Dedifferentiated amniotic fluid mesenchymal stem cell (primary cell): ENCODE results near the gene GET3.
A peak's percentile ranks its signal among the peaks of the same experiment; 100 is the strongest.

Experiments
- DNase-seq: peaks from one replicate; pipeline ENCODE4 v3.0.0-alpha.2; 2016; ENCODE audit errors: extremely low spot score

Gene GET3

DNA sequence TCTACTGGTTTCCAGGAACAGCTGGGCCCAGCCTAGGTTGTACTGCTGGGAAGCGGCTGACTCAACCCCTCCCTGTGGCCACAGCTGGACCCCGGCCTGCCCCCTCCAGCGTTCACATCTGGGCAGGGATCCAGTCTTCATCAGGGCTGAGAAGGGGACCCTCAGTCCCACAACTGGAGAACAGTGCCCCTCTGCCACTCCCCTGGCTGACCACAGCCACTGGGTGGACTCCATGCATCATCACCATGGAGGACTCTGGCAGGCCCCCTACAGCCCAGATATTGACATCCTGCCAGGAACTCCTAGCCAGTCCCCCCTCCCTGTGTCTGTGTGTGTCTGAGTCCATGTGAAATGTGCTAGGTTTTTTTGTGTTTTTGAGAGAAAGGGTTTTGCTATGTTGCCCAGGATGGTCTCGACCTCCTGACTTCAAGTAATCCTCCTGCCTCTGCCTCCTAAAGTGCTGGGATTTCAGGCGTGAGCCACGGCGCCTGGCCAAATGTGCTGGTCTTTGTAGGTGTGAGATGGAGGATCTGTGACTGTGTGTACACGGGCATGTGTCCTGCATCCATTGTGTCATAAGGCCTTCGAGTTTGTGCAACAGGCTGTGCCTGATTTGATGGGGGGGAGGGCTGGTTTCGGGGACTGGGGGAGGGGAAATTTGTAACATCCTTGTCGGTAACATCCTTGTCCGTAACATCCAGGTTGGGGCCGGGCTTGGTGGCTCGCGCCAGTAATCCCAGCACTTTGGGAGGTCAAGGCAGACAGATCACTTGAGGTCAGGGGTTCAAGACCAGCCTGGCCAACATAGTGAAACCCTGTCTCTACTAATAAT, 42.1 kb downstream of the GET3 start:
- peak; percentile 53 for DNase-seq

DNA sequence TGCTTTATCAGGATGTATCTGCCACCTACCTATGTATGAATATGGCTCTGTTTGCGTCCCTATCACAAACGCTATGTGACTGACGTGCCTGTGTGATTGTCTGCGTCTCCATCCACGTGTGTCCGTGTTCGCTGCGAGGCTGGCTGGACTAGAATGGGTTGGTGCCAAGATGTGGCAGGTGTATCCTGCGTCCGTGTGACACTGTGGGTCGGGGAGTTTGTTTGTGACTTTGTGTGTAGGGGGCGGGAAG, 44.8 kb downstream of the GET3 start:
- no peak for DNase-seq

DNA sequence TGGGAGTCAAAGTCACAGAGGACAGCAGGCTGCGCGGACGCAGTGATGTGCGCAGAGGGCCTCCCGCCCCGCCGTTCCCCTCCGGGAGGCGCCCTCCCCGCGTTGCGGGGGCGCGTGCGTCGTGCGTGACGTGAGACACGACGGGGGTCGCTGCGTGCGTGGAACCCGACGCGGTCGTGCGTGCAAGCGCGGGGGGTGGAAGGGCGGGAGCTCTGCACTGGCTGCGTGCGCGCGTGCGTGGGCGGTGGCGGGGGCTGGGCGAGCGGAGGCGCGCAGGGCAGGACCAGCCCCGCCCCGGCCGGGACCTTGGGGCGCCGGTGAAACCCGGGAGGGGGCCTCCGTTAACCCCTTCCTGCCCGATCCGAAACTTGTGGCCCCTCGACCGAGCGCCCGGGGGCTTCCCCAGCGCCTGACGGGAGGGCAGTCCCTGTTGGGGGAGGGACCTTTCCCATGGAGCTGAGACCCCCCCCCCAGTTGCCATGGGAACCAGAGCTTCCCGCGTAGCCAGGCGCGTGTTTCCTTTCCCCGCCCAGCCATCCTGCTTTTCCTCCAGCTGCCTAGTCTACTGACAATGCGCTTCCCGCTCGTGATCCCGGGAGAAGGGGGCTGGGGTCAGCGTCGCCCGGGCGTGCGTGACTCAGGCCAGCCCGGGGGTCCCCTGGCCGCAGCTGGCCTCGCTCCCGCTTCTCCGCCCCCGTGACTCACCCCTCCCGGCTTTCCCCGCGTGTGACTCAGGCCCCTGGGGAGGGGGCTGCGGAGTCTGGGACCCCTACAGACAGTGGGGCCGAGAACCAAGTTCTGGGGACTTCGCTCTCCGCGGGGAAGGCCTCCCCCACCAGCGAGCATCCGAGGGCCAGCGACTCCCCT, 45.4 kb downstream of the GET3 start:
- DNase-seq = peak; percentile 47

DNA sequence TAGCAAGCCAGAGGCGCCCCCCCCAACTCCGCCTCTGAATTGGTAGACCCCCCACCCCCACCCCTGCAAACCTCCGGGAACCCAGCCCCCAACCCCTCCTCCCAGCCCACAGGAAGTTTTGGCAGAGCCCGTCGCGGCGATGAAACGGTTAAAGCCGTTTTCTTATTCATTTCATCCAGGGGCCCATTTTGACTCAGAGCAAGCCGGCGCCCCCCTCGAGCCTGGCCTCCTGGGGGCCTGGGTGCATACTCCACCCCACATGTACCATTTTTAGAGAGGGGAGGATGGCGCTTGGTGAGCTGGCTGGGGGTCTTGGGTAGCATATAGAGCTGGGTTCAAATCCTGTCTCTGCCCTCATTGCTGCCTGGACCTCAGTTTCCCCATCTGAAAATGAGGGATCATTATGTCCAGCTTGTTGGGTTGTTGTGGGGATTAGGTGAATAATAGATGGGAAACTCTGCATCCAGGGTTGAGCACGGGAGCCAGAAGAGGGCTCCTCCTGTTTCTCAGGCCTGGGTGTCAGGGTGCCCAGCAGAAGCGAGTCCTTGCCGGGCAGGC, 46.1 kb downstream of the GET3 start:
- no peak for DNase-seq

DNA sequence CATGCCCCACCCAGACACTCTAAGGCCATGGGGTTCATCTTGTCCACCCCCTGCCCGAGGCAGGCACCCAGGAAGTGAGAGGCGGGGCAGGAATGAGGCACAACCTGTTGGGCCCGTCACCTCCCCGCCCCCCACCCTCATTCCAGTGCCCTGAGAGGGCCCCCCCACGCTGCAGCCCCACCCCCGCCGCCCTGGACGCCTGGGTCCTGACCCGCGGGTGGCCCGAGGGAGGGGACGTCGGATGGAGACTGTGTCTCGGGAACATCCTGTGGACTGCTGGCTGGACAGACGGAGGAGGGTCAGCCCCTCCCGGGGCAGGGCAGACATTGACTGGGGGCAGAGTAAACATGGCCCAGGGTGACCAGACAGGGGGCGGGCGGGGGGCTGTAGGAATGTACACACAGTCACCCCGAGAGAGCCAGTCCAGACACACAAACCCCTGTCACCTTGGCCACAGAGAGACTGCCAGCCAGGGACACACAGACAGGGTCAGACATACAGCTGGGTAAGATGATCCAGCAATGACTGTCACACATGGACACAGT, 46.6 kb downstream of the GET3 start:
- no peak for DNase-seq

DNA sequence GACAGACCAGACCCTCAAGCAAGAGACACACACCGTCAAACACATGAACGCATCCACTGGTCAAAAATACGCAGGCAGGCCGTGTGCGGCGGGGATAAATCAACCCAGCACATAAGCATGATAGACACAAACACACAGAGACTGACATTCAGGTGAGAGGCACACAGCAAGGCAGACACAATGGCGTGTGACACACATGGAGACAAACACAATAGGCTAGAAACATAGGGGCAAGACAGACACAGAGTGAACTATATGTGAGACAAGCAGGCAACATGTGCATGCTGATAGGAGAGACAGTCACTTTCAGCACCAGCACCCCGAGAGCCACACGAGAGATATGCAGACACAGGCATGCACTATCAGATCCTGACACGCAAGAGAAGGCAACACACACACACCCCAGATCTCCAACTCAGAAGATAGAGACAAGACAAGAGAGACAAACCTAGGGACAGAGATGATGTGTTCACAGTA, 47.1 kb downstream of the GET3 start:
- no peak for DNase-seq

DNA sequence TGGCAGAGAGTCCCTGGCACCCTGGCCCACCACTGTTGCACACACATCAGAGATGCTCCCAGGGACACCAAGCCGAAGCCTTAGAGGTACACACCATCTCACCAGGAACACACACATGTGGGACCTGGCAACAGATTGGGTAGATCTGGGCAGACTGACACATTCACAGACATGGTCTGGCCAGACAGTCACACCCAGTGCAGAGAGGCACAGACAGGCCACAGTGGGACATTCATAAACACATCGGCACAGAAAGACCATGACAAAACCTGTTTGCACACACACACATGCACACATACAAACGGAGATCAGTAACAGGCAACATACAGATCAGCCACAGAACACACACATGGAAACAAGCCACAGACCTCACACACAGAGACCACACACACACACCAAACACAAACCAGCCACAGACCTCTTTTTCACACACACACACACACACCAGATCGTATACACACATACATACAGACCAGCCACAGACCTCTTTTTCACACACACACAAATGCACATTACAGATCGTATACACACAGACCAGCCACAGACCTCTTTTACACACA, 47.7 kb downstream of the GET3 start:
- DNase-seq = no peak

DNA sequence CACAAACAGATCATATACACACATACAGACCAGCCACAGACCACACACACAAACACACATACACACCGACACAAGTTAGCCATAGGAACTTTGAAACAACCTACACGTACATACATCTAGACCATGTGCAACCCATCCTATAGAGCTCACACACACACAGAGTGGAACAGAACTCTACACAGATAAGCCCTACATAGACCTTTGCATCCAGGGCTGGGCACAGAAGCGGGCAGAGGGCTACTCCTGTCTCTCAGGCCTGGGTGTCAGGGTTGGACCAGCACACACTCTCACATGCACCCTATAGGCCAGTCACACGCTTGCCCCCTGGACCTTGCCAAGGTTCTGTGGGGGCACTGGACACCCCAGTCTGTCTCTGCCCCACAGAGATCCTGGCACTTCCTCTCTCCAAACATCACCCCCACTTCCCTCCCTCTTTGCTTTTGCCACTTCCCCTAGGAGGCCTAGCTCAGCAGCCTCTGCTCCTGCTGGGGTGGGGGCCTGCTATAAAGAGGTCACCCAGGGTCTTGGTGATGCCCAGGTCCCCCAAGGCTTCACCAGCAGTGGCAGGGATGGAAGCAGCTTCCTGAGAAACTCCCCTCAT, 48.2 kb downstream of the GET3 start:
- no peak for DNase-seq

DNA sequence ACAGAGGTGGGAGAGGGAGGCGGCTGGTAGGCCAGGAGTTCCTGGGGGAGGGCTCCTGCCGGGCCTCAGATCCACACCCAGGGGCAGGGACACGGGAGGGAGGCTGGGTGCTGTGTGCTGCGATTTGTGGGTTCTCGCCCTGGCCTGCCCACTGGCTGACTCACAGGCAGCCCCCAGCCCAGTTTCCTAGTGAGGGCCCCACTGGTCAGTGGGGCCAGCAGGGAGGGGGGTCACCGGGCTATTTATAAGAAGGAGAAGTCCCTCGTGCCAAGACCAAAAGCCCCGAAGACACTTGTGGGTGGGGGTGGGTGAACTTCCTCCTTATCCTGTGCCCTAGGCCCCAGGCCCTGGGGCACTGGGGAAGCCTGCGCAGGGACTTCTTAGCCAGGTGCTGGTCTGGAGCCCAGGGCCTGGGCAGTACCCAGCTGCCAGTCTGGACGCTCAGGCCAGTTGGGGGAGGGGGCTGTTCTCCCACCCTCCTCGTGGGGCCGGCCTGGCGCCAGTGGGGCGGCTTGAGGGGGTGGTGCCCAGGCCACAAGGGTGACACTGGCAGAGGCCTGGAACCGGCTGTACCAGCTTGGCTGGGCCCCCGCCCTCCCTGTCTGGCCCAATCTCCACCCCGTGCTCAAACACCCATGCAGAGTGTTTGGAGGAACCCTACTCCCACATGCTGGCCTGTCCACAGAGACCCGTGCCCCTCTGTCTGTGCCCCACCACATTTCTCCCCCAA, 49.0 kb downstream of the GET3 start:
- DNase-seq = no peak

DNA sequence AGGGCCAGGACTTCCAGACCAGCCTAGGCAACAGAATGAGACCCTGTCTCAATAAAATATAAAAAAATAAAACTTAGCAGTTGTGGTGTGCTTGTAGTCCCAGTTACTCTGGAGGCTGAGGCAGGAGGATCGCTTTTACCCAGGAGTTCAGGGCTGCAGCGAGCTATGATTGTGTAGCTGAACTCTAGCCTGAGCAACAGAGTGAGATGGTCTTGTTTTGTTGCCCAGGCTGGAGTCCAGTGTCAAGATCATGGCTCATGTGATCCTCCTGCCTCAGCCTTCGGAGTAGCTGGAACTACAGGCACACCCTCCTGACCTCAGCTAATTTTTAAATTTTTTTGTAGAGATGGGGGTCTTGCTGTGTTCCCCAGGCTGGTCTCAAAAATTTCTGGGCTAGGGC, 49.7 kb downstream of the GET3 start:
- no peak for DNase-seq

DNA sequence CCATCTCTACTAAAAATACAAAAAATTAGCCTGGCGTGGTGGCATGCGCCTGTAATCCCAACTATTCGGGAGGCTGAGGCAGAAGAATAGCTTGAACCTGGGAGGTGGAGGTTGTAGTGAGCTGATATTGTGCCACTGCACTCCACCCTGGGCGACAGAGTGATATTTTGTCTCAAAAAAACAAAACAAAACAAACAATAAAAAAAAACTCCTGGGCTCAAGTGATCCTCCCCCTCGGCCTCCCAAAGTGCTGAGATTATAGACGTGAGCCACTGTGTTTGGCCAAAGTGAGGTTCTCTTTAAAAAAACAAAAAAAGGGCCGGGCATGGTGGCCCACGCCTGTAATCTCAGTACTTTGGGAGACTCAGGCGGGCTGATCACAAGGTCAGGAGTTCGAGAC, 50.2 kb downstream of the GET3 start:
- DNase-seq = no peak

DNA sequence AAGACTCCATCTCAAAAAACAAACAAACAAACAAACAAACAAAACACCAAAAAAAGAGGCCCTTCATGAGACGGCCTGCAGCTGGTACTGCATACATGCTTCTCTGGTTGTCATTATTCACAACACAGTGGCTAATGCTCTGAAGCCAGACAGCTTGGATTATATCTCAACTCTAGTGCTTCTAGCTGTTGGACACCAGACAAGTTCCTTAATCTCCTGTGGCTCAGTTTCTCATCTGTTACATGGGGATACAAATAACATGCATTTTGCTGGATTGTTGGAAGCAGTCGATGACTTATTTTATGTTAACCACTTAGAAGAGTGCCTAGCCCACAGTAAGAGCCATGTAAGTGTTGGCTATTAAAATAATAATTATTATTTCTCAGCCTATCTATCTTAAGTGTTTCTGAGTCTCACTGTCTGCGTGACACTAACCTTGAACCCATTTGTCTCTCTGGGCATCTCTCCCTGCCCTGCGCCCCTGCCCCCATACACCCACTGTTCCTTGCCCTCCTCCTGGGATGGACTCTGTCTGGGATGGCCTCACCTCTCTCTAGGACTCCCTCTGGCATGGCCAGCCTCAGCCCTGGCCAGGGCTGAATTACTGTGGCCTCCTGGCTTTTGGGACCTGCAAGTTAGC, 50.9 kb downstream of the GET3 start:
- DNase-seq = no peak

DNA sequence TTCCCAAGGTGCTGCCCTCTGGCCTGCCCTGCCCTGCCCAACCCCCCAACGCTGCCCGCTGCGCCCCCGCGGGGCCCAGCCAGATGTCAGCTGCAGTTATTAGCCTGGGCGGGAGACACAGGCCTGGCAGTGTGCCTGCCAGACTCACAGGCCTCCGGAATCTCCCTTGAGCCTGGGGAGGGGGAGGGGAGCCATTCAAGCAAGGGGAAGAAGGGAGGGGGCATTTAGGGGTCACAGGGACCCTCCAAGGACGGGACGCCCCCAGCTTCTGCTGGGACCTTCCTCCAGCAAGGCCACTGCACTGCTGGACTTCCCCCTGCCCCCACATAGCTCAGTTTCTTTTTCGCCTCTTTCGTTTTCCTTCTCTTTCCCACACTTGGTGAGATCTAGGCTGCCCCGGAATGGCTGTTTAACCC, 51.4 kb downstream of the GET3 start:
- DNase-seq = no peak

DNA sequence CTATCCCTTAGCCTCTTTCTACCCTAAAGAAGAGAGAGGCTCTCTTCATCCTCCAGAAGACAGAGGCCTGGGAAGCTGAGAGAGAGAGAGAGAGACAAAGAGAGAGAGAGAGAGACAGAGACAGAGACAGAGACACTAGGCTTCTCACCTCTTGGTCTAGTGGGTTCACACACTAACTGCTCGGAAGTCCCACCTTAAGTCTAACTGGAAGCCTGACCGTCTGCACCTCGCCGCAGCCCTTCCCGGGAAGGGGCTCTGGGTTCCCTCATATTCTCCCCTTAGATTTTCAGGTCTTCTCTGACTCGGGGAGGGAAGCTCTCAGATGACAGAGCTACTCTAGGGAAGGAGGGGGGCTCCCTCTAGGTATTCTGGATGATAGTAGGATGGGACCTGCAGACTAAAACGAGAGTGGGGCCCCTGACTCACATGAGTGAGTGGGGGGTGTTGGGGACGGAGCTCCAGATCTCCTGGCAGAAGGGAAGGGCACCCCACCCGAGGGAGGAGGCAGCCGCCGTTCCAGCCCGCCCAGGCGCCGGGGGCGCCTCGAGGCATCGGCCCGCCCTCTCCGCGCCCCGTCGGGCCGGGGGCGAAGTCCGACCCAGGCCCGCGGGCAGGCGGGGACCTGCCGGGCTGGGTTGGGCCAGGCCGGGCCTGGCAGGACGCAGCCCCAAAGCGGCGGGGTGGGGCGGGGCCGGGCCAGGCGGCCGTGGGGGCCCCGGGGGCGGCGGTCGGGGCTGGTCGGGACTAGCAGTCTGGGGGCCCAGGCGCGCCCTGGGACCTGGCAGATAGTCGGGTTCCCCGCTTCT, 52.0 kb downstream of the GET3 start:
- no peak for DNase-seq

DNA sequence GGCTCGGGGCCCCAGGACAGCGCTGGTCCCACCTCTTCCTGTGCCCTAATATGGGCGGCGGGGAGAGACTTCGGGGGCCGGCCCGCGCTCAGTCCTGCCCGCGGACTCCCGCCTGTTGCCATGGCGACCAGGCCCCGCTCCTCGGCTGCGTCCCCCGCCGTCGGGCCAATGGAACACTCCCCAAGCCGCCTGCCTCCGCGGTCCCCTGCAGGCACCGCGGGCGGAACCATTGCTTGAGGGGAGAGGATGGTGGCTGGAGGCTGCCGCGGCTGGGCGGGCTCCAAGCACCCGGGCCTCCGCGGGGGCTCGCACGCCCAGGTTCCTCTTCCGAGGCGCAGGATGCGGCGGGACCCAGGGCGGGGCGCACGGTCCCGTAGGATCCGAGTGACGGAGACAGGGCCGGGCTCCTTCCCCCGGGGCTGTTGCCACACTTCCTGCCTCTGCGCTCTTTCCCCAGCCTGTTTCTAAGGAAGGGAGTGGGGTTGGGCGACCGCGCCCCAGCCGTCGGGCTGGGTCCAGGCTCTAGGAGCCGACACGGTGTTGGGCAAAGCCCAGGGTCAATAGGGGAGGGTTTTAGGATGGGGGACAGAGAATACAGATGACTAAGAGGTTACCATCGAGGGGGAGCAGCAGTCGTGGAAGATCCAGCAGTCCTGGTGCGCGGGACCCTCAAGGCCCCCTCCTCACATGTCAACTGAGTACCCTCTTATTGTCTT, 52.8 kb downstream of the GET3 start:
- DNase-seq = peak; percentile 88

DNA sequence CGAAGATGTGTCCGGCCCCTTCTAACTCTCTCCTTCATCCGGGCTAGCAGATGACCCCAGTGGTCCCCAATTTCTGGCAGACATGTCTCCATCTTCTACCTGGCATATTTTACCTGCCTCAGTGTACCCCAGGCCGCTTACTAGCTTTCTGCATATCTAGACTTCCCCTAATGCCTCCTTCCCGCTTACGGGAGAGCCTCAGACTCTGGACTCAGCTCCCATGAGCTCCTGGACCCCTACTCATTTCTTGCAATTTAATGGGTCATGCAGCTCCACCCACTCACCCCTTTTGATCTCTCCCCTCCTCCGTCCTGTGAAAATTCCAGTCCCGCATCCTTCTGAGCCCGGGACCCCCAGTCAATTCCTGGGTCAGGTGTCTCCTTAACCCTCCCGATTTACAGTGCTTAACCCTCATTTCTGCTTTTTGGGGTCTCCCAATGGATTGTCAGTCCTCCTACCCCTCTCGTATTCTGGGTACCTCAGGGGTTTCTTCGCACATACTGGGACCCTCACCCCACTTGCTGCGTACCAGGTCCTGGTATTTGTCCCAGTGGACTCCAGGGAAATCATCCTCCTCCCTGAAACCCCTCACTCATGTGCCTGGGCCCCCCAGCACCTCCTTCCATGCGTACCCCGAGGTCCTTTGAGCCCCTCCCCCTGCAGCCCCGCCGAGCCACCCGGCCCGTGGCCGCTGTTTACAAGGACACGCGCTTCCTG, 53.5 kb downstream of the GET3 start:
- DNase-seq = no peak

DNA sequence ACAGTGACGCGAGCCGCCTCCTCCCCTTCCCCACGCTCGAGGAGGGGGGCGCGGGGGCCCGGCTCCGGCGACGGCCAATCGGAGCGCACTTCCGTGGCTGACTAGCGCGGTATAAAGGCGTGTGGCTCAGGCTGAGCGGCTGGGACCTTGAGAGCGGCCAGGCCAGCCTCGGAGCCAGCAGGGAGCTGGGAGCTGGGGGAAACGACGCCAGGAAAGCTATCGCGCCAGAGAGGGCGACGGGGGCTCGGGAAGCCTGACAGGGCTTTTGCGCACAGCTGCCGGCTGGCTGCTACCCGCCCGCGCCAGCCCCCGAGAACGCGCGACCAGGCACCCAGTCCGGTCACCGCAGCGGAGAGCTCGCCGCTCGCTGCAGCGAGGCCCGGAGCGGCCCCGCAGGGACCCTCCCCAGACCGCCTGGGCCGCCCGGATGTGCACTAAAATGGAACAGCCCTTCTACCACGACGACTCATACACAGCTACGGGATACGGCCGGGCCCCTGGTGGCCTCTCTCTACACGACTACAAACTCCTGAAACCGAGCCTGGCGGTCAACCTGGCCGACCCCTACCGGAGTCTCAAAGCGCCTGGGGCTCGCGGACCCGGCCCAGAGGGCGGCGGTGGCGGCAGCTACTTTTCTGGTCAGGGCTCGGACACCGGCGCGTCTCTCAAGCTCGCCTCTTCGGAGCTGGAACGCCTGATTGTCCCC, 54.2 kb downstream of the GET3 start, which contains the start of gene JUNB:
JUNB (plus strand) TSS at position 142 of the 706 bp plus-strand sequence; CDS start at position 428, 286 bp downstream.
- DNase-seq = peak; percentile 95
